Erythroblast (primary cell): ENCODE measurements around the gene TMEM42.

Experiments used
- GATA1 ChIP-seq: IDR thresholded peaks from 2 replicates; pipeline ENCODE4 v1.6.1; 2011; ENCODE audit warnings: low read depth, mild to moderate bottlenecking, control low read depth, low read length, moderate library complexity
- POLR2A ChIP-seq: IDR thresholded peaks from 2 replicates; pipeline ENCODE4 v1.6.1; 2011; ENCODE audit warnings: mild to moderate bottlenecking, low read length

- no peak for TF ChIP-seq POLR2A
- TF ChIP-seq GATA1, result no peak
Measured at GRCh38 chr3:44909063-44909462, 47.4 kb downstream of the TMEM42 start.
